MM.1S (cell line): ENCODE measurements around the gene ATP8B4.

Experiments used
- CTCF ChIP-seq: fragments of 300-600 bp; sonication (generic); IDR thresholded peaks from 2 replicates; pipeline ENCODE4 v1.5.1; 2016; ENCODE audit warnings: antibody characterized with exemption, low read length, mixed read lengths
- EZH2 ChIP-seq: fragments of 300-600 bp; sonication (generic); optimal IDR thresholded peaks from 2 replicates; pipeline ENCODE3; 2017; ENCODE audit warnings: low read depth, mild to moderate bottlenecking, antibody characterized with exemption, low read length, mixed read lengths

GRCh38 chr15:50140983-50141382 lies 21.9 kb upstream of the ATP8B4 start:
- TF ChIP-seq CTCF (no peak), EZH2 (no peak)
